Transverse colon (tissue), 4 donors: Measurements from ENCODE around the gene THAP6. TPM values are rescaled to one million over a fixed set of nuclear protein-coding genes. Genes with fewer than 3 reads are reported as not detected.
"Not testable (repeated sequence)": the region's sequence is repeated elsewhere in the genome, so short reads cannot be mapped to it uniquely, and the experiment has no call there.

Experiments used
- DNase-seq: peaks from one replicate; pipeline ENCODE4 v3.0.0-alpha.2; 2019
- H3K27ac ChIP-seq, 4 donors: fragments of 200-600 bp; sonication (generic); 2 replicates each; pipeline ENCODE4 v1.5.1; 2016 to 2018; ENCODE audit warnings: inconsistent platforms in 4 of 4
- H3K27me3 ChIP-seq: fragments of 200-600 bp; sonication (generic); 2 replicates; pipeline ENCODE4 v1.5.1; 2017; ENCODE audit warnings: inconsistent platforms
- H3K36me3 ChIP-seq, 4 donors: fragments of 200-600 bp; sonication (generic); 2 replicates each; pipeline ENCODE4 v1.5.1; 2017 to 2019; ENCODE audit warnings: inconsistent platforms in 4 of 4
- H3K4me1 ChIP-seq, 4 donors: fragments of 200-600 bp; sonication (generic); 2 replicates each; pipeline ENCODE4 v1.5.1; 2017 to 2020; ENCODE audit warnings: inconsistent platforms in 4 of 4
- H3K4me3 ChIP-seq, 4 donors: fragments of 200-600 bp; sonication (generic); 1 replicate in 1 of 4; 2 replicates in 3 of 4; pipeline versions ENCODE4 v1.5.1 to v1.6.1; 2017 to 2019; ENCODE audit warnings: inconsistent platforms in 4 of 4
- H3K9me3 ChIP-seq, 2 donors: fragments of 200-600 bp; sonication (generic); 2 replicates each; pipeline ENCODE4 v1.5.1; 2017 to 2019; ENCODE audit warnings: inconsistent platforms in 2 of 2
- CTCF ChIP-seq, 5 experiments: fragments of 200-600 bp in 3 of 5; fragments of 450-650 bp in 2 of 5; sonication (generic) in 3 of 5; IDR thresholded peaks; 1 replicate in 2 of 5; 2 replicates in 3 of 5; pipeline ENCODE4 v1.5.1; 2016 to 2017; ENCODE audit warnings: antibody characterized with exemption in 5 of 5, inconsistent platforms in 3 of 5, mild to moderate bottlenecking in 2 of 5, moderate library complexity in 1 of 5
- EP300 ChIP-seq: sonication (generic); formaldehyde crosslinking; IDR thresholded peaks from one replicate; pipeline ENCODE4 v1.6.1; 2017; ENCODE audit warnings: antibody characterized with exemption, low read depth
- POLR2A ChIP-seq: fragments of 450-650 bp; IDR thresholded peaks from one replicate; pipeline ENCODE4 v1.6.1; 2016; ENCODE audit warnings: antibody characterized with exemption, mild to moderate bottlenecking, moderate library complexity
- POLR2AphosphoS5 ChIP-seq, 3 donors: sonication (generic); formaldehyde crosslinking; IDR thresholded peaks; one replicate each; pipeline ENCODE4 v1.6.1; 2016; ENCODE audit warnings: antibody characterized with exemption in 3 of 3
- WGBS, 2 donors: methylation state at CpG; one replicate each; pipeline ENCODE4 v1.1.5; 2018; ENCODE audit warnings: low coverage in 1 of 2; 5-methylcytosine and 5-hydroxymethylcytosine counted together
- in situ Hi-C, 4 donors: fragments of 200-750 bp; cut with MboI; loops; one replicate each; pipeline versions ENCODE4 v1.15.0 to v1.15.1; 2017; ENCODE audit warnings: low sequenced_read_pairs in 3 of 4, low pct_ligation_motif_present in 1 of 4, low pct_unique_long_range_greater_than_20kb in 1 of 4
- intact Hi-C: fragments of 100-400 bp; cut with DNase I; formaldehyde crosslinking; loops from one replicate; pipeline ENCODE4 v1.15.1; 2023; ENCODE audit warnings: low total_unique reads
- total RNA-seq, 4 donors: library from RNA; depleted of rRNA; stranded (reverse); fragments of >200 nt; gene quantifications; one replicate each; pipeline ENCODE4 v1.1.0, GENCODE V29; 2016

Gene THAP6
- total RNA-seq, 4 donors from 2014 or later, result 16.8 to 39.6 (median 27.6) TPM

- DNase-seq, result no peak
- TF ChIP-seq CTCF (IDR thresholded peaks at IDR 0.05) (no peak), EP300 (no peak), POLR2AphosphoS5 (IDR thresholded peaks at IDR 0.05) (no peak), POLR2A (no peak)
- no peaks in the 10 kb centered on the region for H3K4me1 ChIP-seq
- intact Hi-C loops (no loop called here), in situ Hi-C loops (no loop called here)
- WGBS, 2 donors, result 93 to 100% methylated on average over 1 of the region's 1 CpG
- no peak overlapping the region for H3K4me3 ChIP-seq
- peaks cover 0 to 53% (median 19%) of the 10 kb centered on the region in 4 donors for H3K36me3 ChIP-seq
- no peaks in the 10 kb centered on the region for H3K9me3 ChIP-seq
- no peak overlapping the region for H3K27ac ChIP-seq
- no peaks in the 10 kb centered on the region for H3K27me3 ChIP-seq
Measured at GRCh38 chr4:75525086-75525485, 10.8 kb downstream of the THAP6 start.

- no peaks in the 10 kb centered on the region for H3K4me1 ChIP-seq
- TF ChIP-seq POLR2A (no peak), CTCF (IDR thresholded peaks at IDR 0.05) (no peak), EP300 (no peak), POLR2AphosphoS5 (IDR thresholded peaks at IDR 0.05) (no peak)
- H3K4me3 ChIP-seq, result no peak overlapping the region
- DNase-seq, result no peak
- in situ Hi-C loops (no loop called here), intact Hi-C loops (no loop called here)
- H3K27me3 ChIP-seq, result no peaks in the 10 kb centered on the region
- H3K27ac ChIP-seq, result no peak overlapping the region
- H3K9me3 ChIP-seq, result no peaks in the 10 kb centered on the region
- 100% methylated on average over 1 of the region's 1 CpG for WGBS, 2 donors
- peaks cover 0 to 54% (median 22%) of the 10 kb centered on the region in 4 donors for H3K36me3 ChIP-seq
Measured at GRCh38 chr4:75525910-75526309, 11.6 kb downstream of the THAP6 start.

- no peak for DNase-seq
- Histone ChIP-seq H3K4me1 (no peaks in the 10 kb centered on the region), H3K27me3 (no peaks in the 10 kb centered on the region), H3K27ac (no peak overlapping the region), H3K36me3 (peaks cover 0 to 50% (median 23%) of the 10 kb centered on the region in 4 donors), H3K4me3 (no peak overlapping the region), H3K9me3 (no peaks in the 10 kb centered on the region)
- in situ Hi-C loops, result no loop called here
- TF ChIP-seq CTCF (IDR thresholded peaks at IDR 0.05) (no peak), POLR2A (no peak), POLR2AphosphoS5 (IDR thresholded peaks at IDR 0.05) (no peak), EP300 (no peak)
- intact Hi-C loops, result no loop called here
Measured at GRCh38 chr4:75527482-75527881, 13.2 kb downstream of the THAP6 start.

- no peak for DNase-seq
- Histone ChIP-seq H3K4me3 (no peak overlapping the region), H3K9me3 (no peaks in the 10 kb centered on the region), H3K36me3 (peaks cover 0 to 45% (median 21%) of the 10 kb centered on the region in 4 donors), H3K4me1 (no peaks in the 10 kb centered on the region), H3K27ac (no peak overlapping the region), H3K27me3 (no peaks in the 10 kb centered on the region)
- TF ChIP-seq POLR2AphosphoS5 (IDR thresholded peaks at IDR 0.05) (no peak), CTCF (IDR thresholded peaks at IDR 0.05) (no peak), POLR2A (no peak)
- 98 to 100% methylated on average over 2 of the region's 2 CpGs for WGBS, 2 donors
- intact Hi-C loops, result no loop called here
- in situ Hi-C loops, result no loop called here
Measured at GRCh38 chr4:75530556-75531322, 16.5 kb downstream of the THAP6 start.

- intact Hi-C loops, H3K27ac ChIP-seq, H3K4me3 ChIP-seq, in situ Hi-C loops, H3K9me3 ChIP-seq, H3K4me1 ChIP-seq, H3K27me3 ChIP-seq, DNase-seq: not testable (repeated sequence)
- peaks cover 0 to 42% (median 20%) of the 10 kb centered on the region in 4 donors for H3K36me3 ChIP-seq
- 96 to 99% methylated on average over 7 of the region's 7 CpGs for WGBS, 2 donors
Measured at GRCh38 chr4:75531536-75532143, 17.4 kb downstream of the THAP6 start.

GRCh38 chr4:75533339-75533887, 19.1 kb downstream of the THAP6 start:
- not testable (repeated sequence) for H3K27ac ChIP-seq, H3K4me1 ChIP-seq

More at GRCh38 chr4:75533339-75533887, 19.1 kb downstream of the THAP6 start:
- H3K27me3 ChIP-seq, in situ Hi-C loops, H3K9me3 ChIP-seq, H3K4me3 ChIP-seq, DNase-seq, intact Hi-C loops: not testable (repeated sequence)
- WGBS, 2 donors, result 95 to 96% methylated on average over 4 of the region's 4 CpGs
- peaks cover 0 to 29% (median 14%) of the 10 kb centered on the region in 4 donors for H3K36me3 ChIP-seq
